Heart left ventricle (tissue), 13 donors: ENCODE measurements around the gene RAB20.

Source experiments
- CTCF ChIP-seq, 12 donors: fragments of 200-600 bp; sonication (generic) in 4 of 12; IDR thresholded peaks; one replicate each; pipeline versions ENCODE4 v1.5.0 to v1.8.0; 2018 to 2022; ENCODE audit warnings: antibody characterized with exemption in 12 of 12, mild to moderate bottlenecking in 5 of 12
- POLR2A ChIP-seq, 2 donors: fragments of 450-650 bp; IDR thresholded peaks; one replicate each; pipeline ENCODE4 v1.6.1; 2017; ENCODE audit warnings: antibody characterized with exemption in 2 of 2, mild to moderate bottlenecking in 2 of 2, moderate library complexity in 2 of 2
- donor health status: ischemic (EF 13 %, LVEDD 7.1; RV severe dilation, severe dysfunction).
- donor health status: DM: no; HTN: yes; CAD: no.
- donor health status: DM: no; HTN: no; CAD: no.
- donor health status: ischemic (EF 25% LVEDD 6.9; RV normal size, moderate dysfunction).
- donor health status: ischemic (EF 25% LVEDD 5.7; RV mildly dilated, moderate dysfunction).
- donor health status: ischemic (EF 35%, LVEDD 5.7; RV mildly dilated, moderate dysfunction).
- donor health status: nonischemic (EF 11% LVEDD 7.7; RV severe dilation, severe dysfunction).
- donor health status: DM: yes; HTN: yes; CAD: no.
- donor health status: PGD.
- donor health status: ischemic (EF 29% LVEDD 5.4; RV normal size, mild dysfunction).
- donor health status: nonischemic (EF 23%, LVEDD 6.1; RV moderate dilation, normal function).

GRCh38 chr13:110610955-110611595 is 49.6 kb upstream of the RAB20 start:
- TF ChIP-seq CTCF (IDR thresholded peaks at IDR 0.05) = no peak
- TF ChIP-seq POLR2A (IDR thresholded peaks at IDR 0.05) = no peak
